Cardiac muscle cell (in vitro differentiated cells and primary cell): ENCODE measurements around the gene PHLDA3. TPM values are rescaled to one million over a fixed set of nuclear protein-coding genes. Genes with fewer than 3 reads are reported as not detected.
A peak's percentile ranks its signal among the peaks of the same experiment; 100 is the strongest.

ENCODE experiments used
- DNase-seq, 2 donors: peaks; one replicate each; pipeline versions ENCODE4 v3.0.0 to v3.0.0-alpha.2; 2010 to 2017; ENCODE audit warnings: low read depth in 1 of 2, low spot score in 1 of 2
- H3K27ac ChIP-seq: fragments of 200-600 bp; sonication (generic); 2 replicates; pipeline ENCODE4 v1.5.1; 2016
- H3K27me3 ChIP-seq: fragments of 200-600 bp; sonication (generic); 2 replicates; pipeline ENCODE4 v1.6.0; 2016; ENCODE audit warnings: control low read depth
- H3K36me3 ChIP-seq: fragments of 200-600 bp; sonication (generic); 2 replicates; pipeline ENCODE4 v1.5.1; 2016; ENCODE audit warnings: control low read depth
- H3K4me1 ChIP-seq: fragments of 200-600 bp; sonication (generic); 2 replicates; pipeline ENCODE4 v1.8.1; 2017; ENCODE audit warnings: low read depth, mild to moderate bottlenecking, mixed run types
- H3K4me3 ChIP-seq: fragments of 200-600 bp; sonication (generic); 2 replicates; pipeline ENCODE4 v1.5.1; 2016; ENCODE audit warnings: mild to moderate bottlenecking
- H3K9me3 ChIP-seq: fragments of 200-600 bp; sonication (generic); 2 replicates; pipeline ENCODE4 v1.5.1; 2017; ENCODE audit warnings: low read depth, mild to moderate bottlenecking, control low read depth
- CTCF ChIP-seq: IDR thresholded peaks from 2 replicates; pipeline ENCODE4 v1.5.1; 2012; ENCODE audit warnings: low read depth, mild to moderate bottlenecking, low read length
- polyA plus RNA-seq: library from polyadenylated mRNA; unstranded; fragments of >200 nt; fragmentation: Nextera tagmentation; extraction: Ambion mirVana; gene quantifications from 2 replicates; pipeline ENCODE4 v1.2.1, GENCODE V29; 2016
- total RNA-seq: library from RNA; depleted of rRNA; stranded (reverse); fragments of >200 nt; gene quantifications from 2 replicates; pipeline ENCODE4 v1.2.3, GENCODE V29; 2016

The PHLDA3 gene
- total and polyA plus RNA-seq, 2 experiments from 2014 or later: 54.4 to 69.1 TPM

GRCh38 chr1:201463071-201463552 lies 5.9 kb downstream of the PHLDA3 start:
- H3K27me3 ChIP-seq: no peaks in the 10 kb centered on the region
- peak; percentile 30 for TF ChIP-seq CTCF
- no peak overlapping the region for H3K4me3 ChIP-seq
- peaks cover 22% of the 10 kb centered on the region for H3K4me1 ChIP-seq
- H3K36me3 ChIP-seq: peaks cover 8% of the 10 kb centered on the region
- no peaks in the 10 kb centered on the region for H3K9me3 ChIP-seq
- peak in 1 of 2 donors; percentile 47 for DNase-seq
- H3K27ac ChIP-seq: no peak overlapping the region

DNA sequence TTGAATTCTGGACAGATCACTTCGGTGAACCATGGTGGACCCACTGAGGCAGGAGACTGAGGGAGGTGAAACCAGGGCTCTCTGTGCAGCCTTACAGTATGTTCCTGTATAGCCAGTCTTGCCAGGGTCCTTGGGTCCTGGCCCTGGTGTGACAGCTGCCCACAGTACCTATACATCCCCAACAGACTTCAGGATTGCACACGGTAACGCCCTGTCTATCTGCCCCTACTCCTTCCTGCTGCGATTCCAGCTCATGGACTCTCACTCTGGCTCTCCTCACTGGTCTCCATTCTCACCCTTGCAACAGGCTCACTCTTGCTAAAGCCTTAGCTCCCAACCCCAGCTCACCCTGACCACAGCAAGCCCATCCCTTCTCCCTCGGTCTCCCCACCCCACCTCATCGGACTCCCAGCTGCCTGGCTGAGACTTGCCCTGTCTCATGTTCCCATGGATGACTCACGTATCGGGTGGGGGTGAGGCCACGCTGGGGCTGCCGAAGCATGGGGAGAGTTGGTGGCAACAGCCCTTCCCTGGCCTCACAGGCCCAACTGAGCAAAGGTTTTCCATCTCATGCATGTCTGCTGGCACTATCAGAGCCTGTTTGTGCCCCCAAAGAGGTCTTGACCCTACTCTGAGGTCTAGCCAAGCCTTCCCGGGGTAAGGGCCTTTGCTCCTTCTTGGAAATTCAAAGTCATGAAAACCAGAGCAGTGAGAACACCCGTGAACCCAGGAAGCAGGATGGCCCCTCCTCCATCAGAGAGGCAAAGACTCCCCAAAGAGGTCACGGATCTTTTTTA lies 7.1 kb downstream of the PHLDA3 start:
- peak in 1 of 2 donors; percentile 98 for DNase-seq
- peak overlapping the region; percentile 73 for H3K27ac ChIP-seq
- peaks cover 8% of the 10 kb centered on the region for H3K36me3 ChIP-seq
- TF ChIP-seq CTCF: no peak
- peaks cover 18% of the 10 kb centered on the region for H3K4me1 ChIP-seq
- H3K9me3 ChIP-seq: no peaks in the 10 kb centered on the region
- no peaks in the 10 kb centered on the region for H3K27me3 ChIP-seq
- H3K4me3 ChIP-seq: no peak overlapping the region

DNA sequence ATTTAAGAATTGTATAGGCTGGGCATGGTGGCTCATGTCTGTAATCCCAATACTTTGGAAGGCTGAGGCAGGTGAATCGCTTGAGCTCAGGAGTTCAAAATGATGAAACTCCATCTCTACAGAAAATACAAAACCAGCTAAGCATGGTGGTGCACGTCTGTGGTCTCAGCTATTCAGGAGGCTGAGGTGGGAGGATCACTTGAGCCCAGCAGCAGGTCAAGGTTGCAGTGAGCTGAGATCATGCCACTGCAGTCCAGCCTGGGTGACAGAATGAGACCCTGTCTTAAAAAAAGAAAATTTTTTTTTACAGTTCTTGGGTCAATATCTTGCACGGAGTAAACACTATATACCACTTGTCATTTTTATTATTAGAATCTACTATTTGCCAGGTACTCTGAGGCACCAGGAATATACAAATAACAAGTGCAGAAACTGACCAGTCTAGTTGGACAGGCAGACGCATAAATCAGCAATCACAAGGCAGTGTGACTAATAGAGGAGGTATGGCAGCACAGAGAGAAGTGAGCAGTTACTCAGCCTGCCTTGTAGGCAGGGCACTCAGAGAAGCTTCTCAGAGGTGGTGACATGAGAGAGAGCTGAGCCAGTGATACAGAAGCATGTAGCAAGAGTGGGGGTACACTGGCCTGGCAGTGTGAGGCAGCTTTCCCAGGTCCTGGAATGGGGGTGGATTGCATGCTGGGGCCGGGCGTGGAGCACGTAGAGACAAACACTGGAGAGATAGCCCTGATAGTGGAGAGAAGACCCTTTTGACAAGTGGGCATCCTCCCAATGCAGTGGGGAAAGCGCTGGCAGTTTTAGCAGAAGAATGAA lies 8.0 kb downstream of the PHLDA3 start:
- peak; percentile 87 to 95 for DNase-seq
- peaks cover 8% of the 10 kb centered on the region for H3K36me3 ChIP-seq
- no peaks in the 10 kb centered on the region for H3K27me3 ChIP-seq
- H3K27ac ChIP-seq: peak overlapping the region; percentile 73
- H3K9me3 ChIP-seq: no peaks in the 10 kb centered on the region
- no peak overlapping the region for H3K4me3 ChIP-seq
- peaks cover 21% of the 10 kb centered on the region for H3K4me1 ChIP-seq
- TF ChIP-seq CTCF: no peak

GRCh38 chr1:201459775-201460174 lies 9.2 kb downstream of the PHLDA3 start:
- no peak for TF ChIP-seq CTCF
- H3K9me3 ChIP-seq: no peaks in the 10 kb centered on the region
- no peak overlapping the region for H3K27ac ChIP-seq
- no peaks in the 10 kb centered on the region for H3K27me3 ChIP-seq
- no peak overlapping the region for H3K4me3 ChIP-seq
- H3K36me3 ChIP-seq: no peaks in the 10 kb centered on the region
- peaks cover 26% of the 10 kb centered on the region for H3K4me1 ChIP-seq
- no peak for DNase-seq

- DNase-seq: no peak
- Histone ChIP-seq H3K4me3 (no peak overlapping the region), H3K27me3 (no peaks in the 10 kb centered on the region), H3K36me3 (no peaks in the 10 kb centered on the region), H3K9me3 (no peaks in the 10 kb centered on the region), H3K4me1 (peaks cover 26% of the 10 kb centered on the region), H3K27ac (no peak overlapping the region)
- no peak for TF ChIP-seq CTCF
These were observed 9.9 kb downstream of the PHLDA3 start for GRCh38 chr1:201459052-201459451.
